Endometrial microvascular endothelial cells (primary cell): Measurements from ENCODE around the gene C6orf120. TPM values are rescaled to one million over a fixed set of nuclear protein-coding genes. Genes with fewer than 3 reads are reported as not detected.
"Not testable (repeated sequence)": the region's sequence is repeated elsewhere in the genome, so short reads cannot be mapped to it uniquely, and the experiment has no call there.

Experiments
- in situ Hi-C: cut with HindIII; loops from 2 replicates; pipeline ENCODE4 v1.10.0; 2017; ENCODE audit warnings: low sequenced_read_pairs, low pct_unique_long_range_greater_than_20kb; ENCODE audit errors: inconsistent ontology term
- total RNA-seq: library from RNA; depleted of rRNA; stranded (reverse); fragments of >200 nt; gene quantifications from one replicate; pipeline ENCODE4 v1.2.3, GENCODE V29; 2015; ENCODE audit errors: inconsistent ontology term

C6orf120 gene
- total RNA-seq, 1 donor from 2014 or later, result 40.0 TPM

- in situ Hi-C loops, result no loop called here
These were observed 26.9 kb upstream of the C6orf120 start for GRCh38 chr6:169675011-169675410.

- in situ Hi-C loops, result no loop called here
These were observed 24.8 kb upstream of the C6orf120 start for GRCh38 chr6:169677096-169677495.

GRCh38 chr6:169678342-169678741 is 23.6 kb upstream of the C6orf120 start:
- in situ Hi-C loops, result no loop called here

GRCh38 chr6:169684056-169684455 is 17.9 kb upstream of the C6orf120 start:
- in situ Hi-C loops, result no loop called here

GRCh38 chr6:169685860-169686259 is 16.1 kb upstream of the C6orf120 start:
- in situ Hi-C loops, result no loop called here

- in situ Hi-C loops, result no loop called here
These were observed 12.6 kb upstream of the C6orf120 start for GRCh38 chr6:169689287-169689686.

GRCh38 chr6:169691260-169691659 is 10.7 kb upstream of the C6orf120 start:
- in situ Hi-C loops, result no loop called here

GRCh38 chr6:169692516-169692915 is 9.4 kb upstream of the C6orf120 start:
- in situ Hi-C loops, result no loop called here

GRCh38 chr6:169695131-169695530 is 6.8 kb upstream of the C6orf120 start:
- in situ Hi-C loops, result no loop called here

GRCh38 chr6:169697115-169697514 is 4.8 kb upstream of the C6orf120 start:
- in situ Hi-C loops, result not testable (repeated sequence)

- in situ Hi-C loops, result no loop called here
These were observed 1.6 kb upstream of the C6orf120 start for GRCh38 chr6:169700296-169700695.

- in situ Hi-C loops, result no loop called here
These were observed 494 bp upstream of the C6orf120 start for GRCh38 chr6:169701311-169701953.

- in situ Hi-C loops, result no loop called here
These were observed 917 bp downstream of the C6orf120 start for GRCh38 chr6:169702840-169703246.

GRCh38 chr6:169707772-169708171 is 5.8 kb downstream of the C6orf120 start:
- in situ Hi-C loops, result no loop called here

- in situ Hi-C loops, result no loop called here
These were observed 7.4 kb downstream of the C6orf120 start for GRCh38 chr6:169709293-169709692.

GRCh38 chr6:169710009-169710408 is 8.1 kb downstream of the C6orf120 start:
- in situ Hi-C loops, result no loop called here

GRCh38 chr6:169714178-169714577 is 12.3 kb downstream of the C6orf120 start:
- in situ Hi-C loops, result no loop called here

- in situ Hi-C loops, result no loop called here
These were observed 12.7 kb downstream of the C6orf120 start for GRCh38 chr6:169714595-169714994.

- in situ Hi-C loops, result no loop called here
These were observed 17.2 kb downstream of the C6orf120 start for GRCh38 chr6:169719117-169719516.

- in situ Hi-C loops, result no loop called here
These were observed 18.4 kb downstream of the C6orf120 start for GRCh38 chr6:169720207-169720855.
